ENCODE measurements around the gene MSI2. TPM values are rescaled to one million over a fixed set of nuclear protein-coding genes. Genes with fewer than 3 reads are reported as not detected.

MSI2 gene
- total RNA-seq, 1 donor from 2014 or later: 31.3 TPM

GRCh38 chr17:57457188-57457587, 200.9 kb downstream of the MSI2 start:
- H3K36me3 ChIP-seq: no peaks in the 10 kb centered on the region
- DNase-seq (no peak), ATAC-seq (no peak)
- TF ChIP-seq CTCF (IDR thresholded peaks at IDR 0.05): no peak
- H3K27me3 ChIP-seq: no peaks in the 10 kb centered on the region
- H3K4me3 ChIP-seq: no peak overlapping the region
- H3K27ac ChIP-seq: no peak overlapping the region
- no peaks in the 10 kb centered on the region for H3K9me3 ChIP-seq
- peaks cover 9% of the 10 kb centered on the region for H3K4me1 ChIP-seq
- intact Hi-C loops (cut with DNase I): no loop called here

GRCh38 chr17:57458718-57459285, 202.5 kb downstream of the MSI2 start:
- Histone ChIP-seq H3K36me3 (no peaks in the 10 kb centered on the region), H3K4me3 (no peak overlapping the region), H3K4me1 (peaks cover 9% of the 10 kb centered on the region), H3K27ac (no peak overlapping the region), H3K27me3 (no peaks in the 10 kb centered on the region), H3K9me3 (no peaks in the 10 kb centered on the region)
- DNase-seq: no peak
- no peak for TF ChIP-seq CTCF (IDR thresholded peaks at IDR 0.05)
- no peak for ATAC-seq
- intact Hi-C loops (cut with DNase I): no loop called here

- DNase-seq (no peak), ATAC-seq (no peak)
- Histone ChIP-seq H3K27ac (no peak overlapping the region), H3K4me1 (peaks cover 9% of the 10 kb centered on the region), H3K27me3 (no peaks in the 10 kb centered on the region), H3K36me3 (no peaks in the 10 kb centered on the region), H3K4me3 (no peak overlapping the region), H3K9me3 (no peaks in the 10 kb centered on the region)
- intact Hi-C loops (cut with DNase I): no loop called here
- no peak for TF ChIP-seq CTCF (IDR thresholded peaks at IDR 0.05)
Observed at GRCh38 chr17:57459286-57459915, 203.1 kb downstream of the MSI2 start.

- Histone ChIP-seq H3K9me3 (no peaks in the 10 kb centered on the region), H3K27me3 (no peaks in the 10 kb centered on the region), H3K36me3 (no peaks in the 10 kb centered on the region), H3K27ac (no peak overlapping the region), H3K4me1 (peaks cover 6% of the 10 kb centered on the region), H3K4me3 (no peak overlapping the region)
- ATAC-seq: no peak
- DNase-seq: no peak
- intact Hi-C loops (cut with DNase I): no loop called here
- TF ChIP-seq CTCF (IDR thresholded peaks at IDR 0.05): no peak
Observed at GRCh38 chr17:57461082-57461481, 204.8 kb downstream of the MSI2 start.

GRCh38 chr17:57462007-57462579, 205.8 kb downstream of the MSI2 start:
- Histone ChIP-seq H3K27me3 (no peaks in the 10 kb centered on the region), H3K9me3 (no peaks in the 10 kb centered on the region), H3K4me3 (no peak overlapping the region), H3K27ac (no peak overlapping the region), H3K4me1 (no peaks in the 10 kb centered on the region), H3K36me3 (no peaks in the 10 kb centered on the region)
- no peak for ATAC-seq
- DNase-seq: no peak
- TF ChIP-seq CTCF (IDR thresholded peaks at IDR 0.05): no peak
- intact Hi-C loops (cut with DNase I): no loop called here

All from upper lobe of right lung (tissue), 1 donor.